SK-N-SH (cell line): ENCODE results near the gene TM9SF2.

Source experiments
- CHD2 ChIP-seq: fragments of 150-350 bp; IDR thresholded peaks from 2 replicates; pipeline ENCODE4 v1.6.1; 2018; ENCODE audit warnings: low read length; ENCODE audit not compliant: partially characterized antibody
- CTCF ChIP-seq: fragments of 200-600 bp; sonication (generic); IDR thresholded peaks from 2 replicates; pipeline ENCODE4 v1.6.1; 2017; ENCODE audit warnings: antibody characterized with exemption, mild to moderate bottlenecking, moderate library complexity
- EZH2phosphoT487 ChIP-seq: fragments of 200-600 bp; sonication (generic); IDR thresholded peaks from 2 replicates; pipeline ENCODE4 v1.6.1; 2017; ENCODE audit warnings: low read depth, mixed run types, mild to moderate bottlenecking, antibody characterized with exemption, moderate library complexity, borderline replicate concordance
- FOXJ3 ChIP-seq: sonication (generic); formaldehyde crosslinking; IDR thresholded peaks from 2 replicates; pipeline ENCODE4 v1.5.1; 2020; ENCODE audit warnings: mild to moderate bottlenecking, missing genetic modification reagents
- FOXM1 ChIP-seq: IDR thresholded peaks from 2 replicates; pipeline ENCODE4 v1.4.0; 2012; ENCODE audit warnings: low read depth, mild to moderate bottlenecking
- GABPA ChIP-seq: IDR thresholded peaks from 2 replicates; pipeline ENCODE4 v1.4.0; 2012; ENCODE audit warnings: low read depth, mild to moderate bottlenecking
- GATA2 ChIP-seq: sonication (generic); formaldehyde crosslinking; IDR thresholded peaks from 2 replicates; pipeline ENCODE4 v1.5.0; 2020; ENCODE audit warnings: mild to moderate bottlenecking, missing genetic modification reagents
- POLR2AphosphoS5 ChIP-seq: IDR thresholded peaks from 2 replicates; pipeline ENCODE4 v1.6.1; 2012; ENCODE audit warnings: low read depth, low read length
- RAD21 ChIP-seq: IDR thresholded peaks from 2 replicates; pipeline ENCODE4 v1.6.1; 2012; ENCODE audit warnings: mild to moderate bottlenecking, low read length
- RFX5 ChIP-seq: IDR thresholded peaks from 2 replicates; pipeline ENCODE4 v1.6.1; 2012; ENCODE audit warnings: mild to moderate bottlenecking, improper control_type of control experiment, low read length
- TCF12 ChIP-seq: IDR thresholded peaks from 2 replicates; pipeline ENCODE4 v1.4.0; 2012
- TF ChIP-seq, protein P1 (sequence below): IDR thresholded peaks from 2 replicates; pipeline ENCODE4; 2012
- TF ChIP-seq, protein P2 (sequence below): IDR thresholded peaks from 2 replicates; pipeline ENCODE4 v1.4.0; 2012; ENCODE audit warnings: low read depth, borderline replicate concordance

GRCh38 chr13:99558570-99559180 lies 57.4 kb downstream of the TM9SF2 start:
- TF ChIP-seq RAD21 (no peak), FOXJ3 (CRISPR knock-in tag) (no peak), POLR2AphosphoS5 (no peak), CHD2 (no peak), GABPA (no peak), CTCF (no peak), FOXM1 (no peak), TCF12 (no peak), GATA2 (CRISPR knock-in tag) (no peak), RFX5 (no peak), EZH2phosphoT487 (no peak)
- TF ChIP-seq, protein P1, sequence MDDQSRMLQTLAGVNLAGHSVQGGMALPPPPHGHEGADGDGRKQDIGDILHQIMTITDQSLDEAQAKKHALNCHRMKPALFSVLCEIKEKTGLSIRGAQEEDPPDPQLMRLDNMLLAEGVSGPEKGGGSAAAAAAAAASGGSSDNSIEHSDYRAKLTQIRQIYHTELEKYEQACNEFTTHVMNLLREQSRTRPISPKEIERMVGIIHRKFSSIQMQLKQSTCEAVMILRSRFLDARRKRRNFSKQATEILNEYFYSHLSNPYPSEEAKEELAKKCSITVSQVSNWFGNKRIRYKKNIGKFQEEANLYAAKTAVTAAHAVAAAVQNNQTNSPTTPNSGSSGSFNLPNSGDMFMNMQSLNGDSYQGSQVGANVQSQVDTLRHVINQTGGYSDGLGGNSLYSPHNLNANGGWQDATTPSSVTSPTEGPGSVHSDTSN, result no peak
- TF ChIP-seq, protein P2, sequence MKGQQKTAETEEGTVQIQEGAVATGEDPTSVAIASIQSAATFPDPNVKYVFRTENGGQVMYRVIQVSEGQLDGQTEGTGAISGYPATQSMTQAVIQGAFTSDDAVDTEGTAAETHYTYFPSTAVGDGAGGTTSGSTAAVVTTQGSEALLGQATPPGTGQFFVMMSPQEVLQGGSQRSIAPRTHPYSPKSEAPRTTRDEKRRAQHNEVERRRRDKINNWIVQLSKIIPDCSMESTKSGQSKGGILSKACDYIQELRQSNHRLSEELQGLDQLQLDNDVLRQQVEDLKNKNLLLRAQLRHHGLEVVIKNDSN, result no peak
